Colonic mucosa (tissue), 4 donors: ENCODE results near the gene P2RX1. TPM values are rescaled to one million over a fixed set of nuclear protein-coding genes. Genes with fewer than 3 reads are reported as not detected.

Source experiments
- DNase-seq: peaks from one replicate; pipeline ENCODE4 v3.0.0-alpha.2; 2020
- H3K27ac ChIP-seq: fragments of 200-600 bp; one replicate; pipeline ENCODE4 v1.8.0; 2021
- H3K27me3 ChIP-seq: fragments of 200-600 bp; one replicate; pipeline ENCODE4 v1.8.0; 2021
- H3K36me3 ChIP-seq: fragments of 200-600 bp; one replicate; pipeline ENCODE4 v1.8.0; 2021
- H3K4me1 ChIP-seq: fragments of 200-600 bp; one replicate; pipeline ENCODE4 v1.8.0; 2021; ENCODE audit warnings: mild to moderate bottlenecking
- H3K4me3 ChIP-seq: fragments of 200-600 bp; one replicate; pipeline ENCODE4 v1.8.0; 2021
- H3K9ac ChIP-seq, 2 donors: one replicate each; pipeline ENCODE4 v1.7.0; 2013; ENCODE audit warnings: control low read depth in 2 of 2, low read depth in 2 of 2, low read length in 2 of 2
- H3K9me3 ChIP-seq: fragments of 200-600 bp; one replicate; pipeline ENCODE4 v1.8.0; 2021
- intact Hi-C: fragments of 100-400 bp; cut with DNase I; formaldehyde crosslinking; loops from one replicate; pipeline ENCODE4 v1.14.1; 2022
- total RNA-seq, 2 donors: library from RNA; stranded (reverse); fragmentation: NEBNext Ultra II Directional in 1 of 2; extraction: Animal tissue kit (Norgen Biotek cat#: 25700) in 1 of 2; gene quantifications; one replicate each; pipeline ENCODE4 v1.2.1, GENCODE V29; 2021
- TF ChIP-seq, protein P1 (sequence below): fragments of 200-600 bp; IDR thresholded peaks from one replicate; pipeline ENCODE4 v1.8.0; 2022; ENCODE audit warnings: antibody characterized with exemption, mild to moderate bottlenecking
- donor health status: healthy.
- donor health status: DM: no; HTN: no; CAD: no.
- donor health status: DM: no; HTN: no; CAD: no.

Gene P2RX1
- total RNA-seq, 2 donors from 2014 or later = 2.7 to 4.8 TPM

DNA sequence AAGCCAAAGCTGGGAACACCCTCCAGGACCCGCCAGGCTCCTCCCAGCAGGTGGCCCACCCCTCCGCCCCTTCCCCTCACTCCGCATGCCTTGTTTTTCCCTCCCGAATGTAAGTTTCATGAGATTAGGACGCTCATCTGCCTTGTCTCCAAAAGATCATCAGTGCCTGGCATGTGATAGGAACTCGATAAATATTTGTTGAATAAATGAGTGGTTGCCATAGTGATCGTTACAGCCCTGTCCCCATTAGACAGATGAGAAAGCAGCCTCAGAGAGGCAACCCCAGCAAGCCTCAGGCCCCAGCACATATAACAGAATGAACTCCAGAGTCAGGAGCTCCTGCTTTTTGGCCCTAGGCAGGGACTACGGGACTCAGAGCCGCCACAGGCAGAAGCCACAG lies 28.5 kb downstream of the P2RX1 start:
- H3K9ac ChIP-seq = peak overlapping the region; percentile 51 to 60

DNA sequence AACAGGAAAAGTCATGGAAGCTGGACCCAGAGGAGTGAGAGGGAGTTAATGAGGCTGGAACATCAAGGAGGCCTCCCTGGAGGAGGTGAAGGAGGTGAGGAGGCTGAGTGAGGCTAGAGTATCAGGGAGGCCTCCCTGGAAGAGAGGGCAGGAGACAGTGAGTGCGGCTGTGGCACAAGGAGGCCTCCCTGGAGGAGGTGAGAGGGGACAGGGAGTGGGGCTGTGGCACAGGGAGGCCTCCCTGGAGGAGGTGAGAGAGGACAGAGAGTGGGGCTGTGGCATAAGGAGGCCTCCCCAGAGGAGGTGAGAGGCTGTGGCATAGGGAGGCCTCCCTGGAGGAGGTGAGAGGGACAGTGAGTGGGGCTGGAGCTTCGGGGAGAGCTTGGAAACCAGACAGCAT lies 28.9 kb downstream of the P2RX1 start:
- peaks cover 14% of the 10 kb centered on the region for H3K4me1 ChIP-seq
- H3K27ac ChIP-seq = peak overlapping the region; percentile 72
- intact Hi-C loops = no loop called here
- no peaks in the 10 kb centered on the region for H3K36me3 ChIP-seq
- TF ChIP-seq, protein P1, sequence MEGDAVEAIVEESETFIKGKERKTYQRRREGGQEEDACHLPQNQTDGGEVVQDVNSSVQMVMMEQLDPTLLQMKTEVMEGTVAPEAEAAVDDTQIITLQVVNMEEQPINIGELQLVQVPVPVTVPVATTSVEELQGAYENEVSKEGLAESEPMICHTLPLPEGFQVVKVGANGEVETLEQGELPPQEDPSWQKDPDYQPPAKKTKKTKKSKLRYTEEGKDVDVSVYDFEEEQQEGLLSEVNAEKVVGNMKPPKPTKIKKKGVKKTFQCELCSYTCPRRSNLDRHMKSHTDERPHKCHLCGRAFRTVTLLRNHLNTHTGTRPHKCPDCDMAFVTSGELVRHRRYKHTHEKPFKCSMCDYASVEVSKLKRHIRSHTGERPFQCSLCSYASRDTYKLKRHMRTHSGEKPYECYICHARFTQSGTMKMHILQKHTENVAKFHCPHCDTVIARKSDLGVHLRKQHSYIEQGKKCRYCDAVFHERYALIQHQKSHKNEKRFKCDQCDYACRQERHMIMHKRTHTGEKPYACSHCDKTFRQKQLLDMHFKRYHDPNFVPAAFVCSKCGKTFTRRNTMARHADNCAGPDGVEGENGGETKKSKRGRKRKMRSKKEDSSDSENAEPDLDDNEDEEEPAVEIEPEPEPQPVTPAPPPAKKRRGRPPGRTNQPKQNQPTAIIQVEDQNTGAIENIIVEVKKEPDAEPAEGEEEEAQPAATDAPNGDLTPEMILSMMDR = no peak
- no peak for DNase-seq
- H3K9ac ChIP-seq = peak overlapping the region; percentile 51 to 60
- H3K4me3 ChIP-seq = no peak overlapping the region
- no peaks in the 10 kb centered on the region for H3K27me3 ChIP-seq
- H3K9me3 ChIP-seq = no peaks in the 10 kb centered on the region

More for the DNA sequence above, 28.5 kb downstream of the P2RX1 start:
- no peaks in the 10 kb centered on the region for H3K9me3 ChIP-seq
- peak overlapping the region; percentile 72 for H3K27ac ChIP-seq
- intact Hi-C loops = no loop called here
- H3K4me3 ChIP-seq = no peak overlapping the region
- DNase-seq = no peak
- no peaks in the 10 kb centered on the region for H3K27me3 ChIP-seq
- H3K36me3 ChIP-seq = no peaks in the 10 kb centered on the region
- H3K4me1 ChIP-seq = peaks cover 14% of the 10 kb centered on the region
- TF ChIP-seq, protein P1 = no peak

DNA sequence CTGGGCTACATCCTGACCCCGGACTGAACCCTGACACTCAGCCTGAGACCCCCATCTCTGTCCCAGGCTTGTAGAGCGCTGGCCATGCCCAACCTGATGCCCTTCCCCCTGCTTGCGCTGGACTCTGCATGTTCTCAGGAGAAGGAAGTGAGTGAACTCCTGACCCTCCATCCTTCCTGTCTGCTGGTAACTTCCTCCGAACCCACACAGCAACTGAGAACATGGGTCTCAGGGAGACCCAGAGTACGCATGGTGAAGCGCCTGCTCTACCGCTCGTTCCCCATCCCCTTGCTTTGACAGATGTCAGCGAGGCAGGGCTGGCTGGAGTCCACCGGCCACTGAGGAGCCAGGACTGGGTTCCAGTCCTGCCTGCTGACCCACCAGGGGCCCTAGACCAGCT lies 29.5 kb downstream of the P2RX1 start:
- H3K4me1 ChIP-seq = peaks cover 12% of the 10 kb centered on the region
- no peaks in the 10 kb centered on the region for H3K9me3 ChIP-seq
- no peaks in the 10 kb centered on the region for H3K27me3 ChIP-seq
- H3K27ac ChIP-seq = peak overlapping the region; percentile 72
- peak; percentile 40 for DNase-seq
- no peak overlapping the region for H3K4me3 ChIP-seq
- intact Hi-C loops = no loop called here
- TF ChIP-seq, protein P1 = no peak
- peak overlapping the region in 1 of 2 donors; percentile 44 for H3K9ac ChIP-seq
- H3K36me3 ChIP-seq = no peaks in the 10 kb centered on the region

DNA sequence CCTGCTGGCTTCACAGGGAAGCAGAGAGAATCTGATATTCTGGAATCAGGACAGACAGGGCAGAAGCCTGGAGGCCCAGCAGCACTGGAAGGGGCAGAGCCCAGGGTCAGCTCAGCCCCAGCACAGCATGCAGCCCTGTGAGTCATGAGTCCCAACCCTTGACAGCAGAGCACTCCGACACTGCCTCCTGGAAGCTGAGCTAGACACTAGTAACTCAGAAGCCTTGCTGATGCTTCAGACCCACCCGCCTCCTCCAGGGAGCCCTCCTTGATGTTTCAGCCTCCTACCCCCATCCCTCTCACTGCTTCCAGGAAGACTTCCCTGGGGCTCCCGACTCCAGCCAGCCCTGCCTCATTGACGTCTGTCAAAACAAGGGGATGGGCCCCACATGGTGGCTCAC lies 30.3 kb downstream of the P2RX1 start:
- Histone ChIP-seq H3K4me1 (peaks cover 6% of the 10 kb centered on the region), H3K4me3 (no peak overlapping the region), H3K27me3 (no peaks in the 10 kb centered on the region), H3K36me3 (no peaks in the 10 kb centered on the region), H3K9me3 (no peaks in the 10 kb centered on the region), H3K9ac (no peak overlapping the region), H3K27ac (no peak overlapping the region)
- DNase-seq = no peak
- TF ChIP-seq, protein P1 = no peak
- intact Hi-C loops = no loop called here

DNA sequence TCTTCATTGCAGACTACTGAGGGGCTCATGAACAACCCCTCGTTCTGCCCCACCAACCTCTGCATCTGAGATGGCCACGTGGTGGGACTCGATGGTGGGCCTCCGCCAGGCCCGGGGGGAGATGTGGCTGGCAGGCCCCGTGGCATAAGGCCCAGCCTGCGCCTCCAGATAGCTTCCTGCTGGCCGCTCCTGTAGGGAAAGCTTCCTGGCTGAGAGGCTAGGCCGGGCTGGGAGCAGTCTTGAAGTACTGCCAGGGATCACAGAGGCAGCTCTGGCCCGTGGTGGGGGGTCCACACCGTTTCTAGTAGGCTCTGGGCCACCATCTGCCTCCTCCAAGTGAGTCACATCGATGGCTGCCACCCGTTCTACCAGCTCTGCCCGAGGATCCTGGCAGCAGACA lies 31.0 kb downstream of the P2RX1 start:
- H3K9me3 ChIP-seq = no peaks in the 10 kb centered on the region
- H3K27ac ChIP-seq = no peak overlapping the region
- intact Hi-C loops = no loop called here
- no peaks in the 10 kb centered on the region for H3K36me3 ChIP-seq
- H3K9ac ChIP-seq = no peak overlapping the region
- peaks cover 6% of the 10 kb centered on the region for H3K4me1 ChIP-seq
- H3K4me3 ChIP-seq = no peak overlapping the region
- no peak for DNase-seq
- H3K27me3 ChIP-seq = no peaks in the 10 kb centered on the region
- TF ChIP-seq, protein P1 = no peak

DNA sequence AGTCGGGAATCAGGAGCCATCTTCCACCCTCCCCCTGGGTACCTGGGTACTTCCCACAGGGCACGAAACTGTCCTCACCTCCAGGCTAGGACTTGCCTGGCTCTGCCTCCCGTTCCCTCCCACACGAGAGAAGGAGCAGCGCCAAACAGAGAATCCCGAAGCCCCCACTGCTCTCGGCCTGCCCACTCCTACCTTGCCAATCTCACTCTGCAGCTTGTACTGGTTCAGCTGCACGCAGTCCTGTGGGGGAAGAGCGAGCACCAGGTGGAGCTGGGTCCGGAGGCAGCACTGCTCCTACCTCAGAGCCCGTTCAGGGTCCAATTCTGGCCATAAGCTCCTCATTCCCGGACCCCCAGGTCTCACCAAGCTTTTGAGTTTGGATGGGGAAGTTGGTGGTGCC lies 32.1 kb downstream of the P2RX1 start:
- H3K27ac ChIP-seq = no peak overlapping the region
- no peak overlapping the region for H3K4me3 ChIP-seq
- H3K4me1 ChIP-seq = peaks cover 6% of the 10 kb centered on the region
- TF ChIP-seq, protein P1 = no peak
- no peaks in the 10 kb centered on the region for H3K36me3 ChIP-seq
- H3K9ac ChIP-seq = no peak overlapping the region
- H3K27me3 ChIP-seq = no peaks in the 10 kb centered on the region
- DNase-seq = no peak
- H3K9me3 ChIP-seq = no peaks in the 10 kb centered on the region
- intact Hi-C loops = no loop called here
